HUES48 (cell line): ENCODE data around the gene RABL6.
"Not testable (repeated sequence)": the region's sequence is repeated elsewhere in the genome, so short reads cannot be mapped to it uniquely, and the experiment has no call there.

Experiments used
- H3K27ac ChIP-seq: one replicate; pipeline ENCODE4 v1.7.0; 2013; ENCODE audit warnings: low read depth, low read length, inconsistent platforms
- H3K27me3 ChIP-seq: 2 replicates; pipeline ENCODE4 v1.6.1; 2013; ENCODE audit warnings: mild to moderate bottlenecking, low read length; ENCODE audit not compliant: control insufficient read depth, insufficient read depth
- H3K36me3 ChIP-seq: 2 replicates; pipeline ENCODE4 v1.6.1; 2013; ENCODE audit warnings: low read length; ENCODE audit not compliant: control insufficient read depth, insufficient read depth
- H3K4me1 ChIP-seq: 2 replicates; pipeline ENCODE4 v1.6.1; 2013; ENCODE audit warnings: mild to moderate bottlenecking, low read length; ENCODE audit not compliant: control insufficient read depth, insufficient read depth
- H3K4me3 ChIP-seq: 2 replicates; pipeline ENCODE4 v1.5.1; 2013; ENCODE audit warnings: mild to moderate bottlenecking, low read depth, low read length
- H3K9ac ChIP-seq: 2 replicates; pipeline ENCODE4 v1.6.1; 2013; ENCODE audit warnings: mild to moderate bottlenecking, low read depth, low read length, moderate library complexity
- H3K9me3 ChIP-seq: 2 replicates; pipeline ENCODE4 v1.6.1; 2013; ENCODE audit warnings: low read length; ENCODE audit not compliant: control insufficient read depth, insufficient read depth

Gene RABL6

GRCh38 chr9:136798708-136799078 lies 9.1 kb upstream of the RABL6 start:
- no peaks in the 10 kb centered on the region for H3K9me3 ChIP-seq
- H3K9ac ChIP-seq: no peak overlapping the region
- no peak overlapping the region for H3K4me3 ChIP-seq
- peaks cover 21% of the 10 kb centered on the region for H3K27me3 ChIP-seq
- peaks cover 2% of the 10 kb centered on the region; the same call in 1 of the 2 replicates for H3K36me3 ChIP-seq
- H3K27ac ChIP-seq: no peak overlapping the region
- H3K4me1 ChIP-seq: peaks cover 3% of the 10 kb centered on the region; the same call in 1 of the 2 replicates

DNA sequence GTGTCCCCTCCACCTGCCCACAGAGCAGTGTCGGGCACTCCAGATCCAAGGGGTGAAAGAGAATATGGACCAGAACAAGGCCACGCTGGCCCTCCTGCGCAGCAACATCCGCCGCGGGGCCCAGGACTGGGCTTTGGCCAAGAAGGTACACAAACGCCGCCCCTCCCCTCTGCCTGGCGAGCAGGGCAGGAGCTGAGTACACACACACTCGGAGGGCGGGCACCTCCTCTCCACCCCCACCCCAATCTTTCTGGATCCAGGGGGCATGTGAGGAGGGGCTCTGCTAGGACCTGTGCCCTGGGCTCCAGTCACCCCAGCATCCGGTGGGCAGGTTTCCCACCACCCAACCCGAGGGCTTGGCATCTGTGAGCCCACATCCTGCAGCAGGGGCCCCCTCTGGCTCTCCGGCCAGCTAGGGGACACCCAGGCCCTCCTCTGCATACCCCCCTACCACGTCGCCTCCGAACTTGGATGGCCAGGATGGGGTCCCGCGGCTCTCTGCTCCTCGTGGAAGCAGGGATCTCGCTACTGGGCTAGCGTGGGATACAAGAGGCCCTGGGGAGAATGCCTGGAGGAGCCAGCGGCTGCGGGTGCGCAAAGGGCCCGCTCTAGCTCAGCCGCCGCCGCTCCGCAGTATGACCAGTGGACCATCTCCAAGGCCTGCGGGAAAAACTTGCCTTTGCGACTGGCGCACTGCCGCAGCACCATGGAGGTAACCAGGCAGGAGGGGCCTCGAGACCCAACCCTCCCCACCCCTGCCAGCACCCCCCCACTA lies 8.5 kb upstream of the RABL6 start:
- Histone ChIP-seq H3K4me1 (peaks cover 3% of the 10 kb centered on the region; the same call in 1 of the 2 replicates), H3K36me3 (no peaks in the 10 kb centered on the region), H3K27me3 (peaks cover 21% of the 10 kb centered on the region), H3K9me3 (no peaks in the 10 kb centered on the region), H3K4me3 (peak overlapping the region; percentile 72), H3K9ac (no peak overlapping the region; the same call in 1 of the 2 replicates), H3K27ac (peak overlapping the region; percentile 27)

DNA sequence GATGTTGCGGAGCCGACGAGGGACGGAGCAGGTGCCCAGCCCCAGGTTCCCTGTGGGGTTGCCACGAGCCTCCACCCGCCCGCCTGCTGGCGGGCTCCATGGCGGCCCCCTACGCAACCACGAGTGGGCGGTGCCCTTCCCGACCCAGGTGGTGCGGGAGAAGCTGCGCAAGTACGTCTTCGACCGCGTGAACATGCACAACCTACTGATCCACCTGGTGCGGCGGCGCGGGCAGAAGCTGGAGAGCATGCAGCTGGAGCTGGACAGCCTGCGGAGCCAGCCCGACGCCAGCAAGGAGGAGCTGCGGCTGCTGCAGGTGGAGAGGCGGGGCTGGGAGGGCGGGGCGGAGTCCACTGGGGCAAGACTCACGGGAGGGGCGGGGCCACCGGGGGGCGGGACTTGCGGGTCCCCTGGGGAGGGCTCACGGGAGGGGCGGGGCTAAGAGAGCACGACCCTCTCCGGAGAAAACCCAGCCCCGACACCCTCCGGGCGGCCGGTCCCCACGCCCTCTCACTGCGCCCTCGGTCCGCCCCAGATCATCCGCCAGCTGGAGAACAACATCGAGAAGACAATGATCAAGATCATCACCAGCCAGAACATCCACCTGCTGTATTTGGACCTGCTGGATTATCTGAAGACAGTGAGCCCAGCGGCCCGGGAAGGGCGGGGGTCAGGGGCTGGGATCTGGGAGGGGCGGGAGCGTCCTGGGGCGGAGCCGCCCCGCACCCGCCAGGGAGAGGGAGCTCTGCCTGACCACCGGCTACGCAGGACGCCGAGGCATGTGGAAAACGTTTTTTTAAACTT lies 7.7 kb upstream of the RABL6 start:
- peak overlapping the region; percentile 70 for H3K27ac ChIP-seq
- H3K4me3 ChIP-seq: peak overlapping the region; percentile 84
- peaks cover 21% of the 10 kb centered on the region for H3K27me3 ChIP-seq
- H3K9me3 ChIP-seq: no peaks in the 10 kb centered on the region
- peaks cover 3% of the 10 kb centered on the region; the same call in 1 of the 2 replicates for H3K4me1 ChIP-seq
- H3K9ac ChIP-seq: no peak overlapping the region; the same call in 1 of the 2 replicates
- no peaks in the 10 kb centered on the region for H3K36me3 ChIP-seq

GRCh38 chr9:136802321-136802720 lies 5.4 kb upstream of the RABL6 start:
- H3K4me3 ChIP-seq: no peak overlapping the region
- no peak overlapping the region for H3K9ac ChIP-seq
- H3K27ac ChIP-seq: no peak overlapping the region
- H3K36me3 ChIP-seq: 0 out of 2 replicates have a peak, but pooled peaks cover 6% of the 10 kb centered on the region
- 0 out of 2 replicates have a peak, but pooled peaks cover 3% of the 10 kb centered on the region for H3K4me1 ChIP-seq
- H3K27me3 ChIP-seq: peaks cover 21% of the 10 kb centered on the region
- H3K9me3 ChIP-seq: no peaks in the 10 kb centered on the region

- H3K4me1 ChIP-seq, H3K9me3 ChIP-seq, H3K27ac ChIP-seq, H3K36me3 ChIP-seq, H3K9ac ChIP-seq, H3K4me3 ChIP-seq: not testable (repeated sequence)
- H3K27me3 ChIP-seq: peaks cover 21% of the 10 kb centered on the region
These were observed 4.7 kb upstream of the RABL6 start for GRCh38 chr9:136803009-136803550.

DNA sequence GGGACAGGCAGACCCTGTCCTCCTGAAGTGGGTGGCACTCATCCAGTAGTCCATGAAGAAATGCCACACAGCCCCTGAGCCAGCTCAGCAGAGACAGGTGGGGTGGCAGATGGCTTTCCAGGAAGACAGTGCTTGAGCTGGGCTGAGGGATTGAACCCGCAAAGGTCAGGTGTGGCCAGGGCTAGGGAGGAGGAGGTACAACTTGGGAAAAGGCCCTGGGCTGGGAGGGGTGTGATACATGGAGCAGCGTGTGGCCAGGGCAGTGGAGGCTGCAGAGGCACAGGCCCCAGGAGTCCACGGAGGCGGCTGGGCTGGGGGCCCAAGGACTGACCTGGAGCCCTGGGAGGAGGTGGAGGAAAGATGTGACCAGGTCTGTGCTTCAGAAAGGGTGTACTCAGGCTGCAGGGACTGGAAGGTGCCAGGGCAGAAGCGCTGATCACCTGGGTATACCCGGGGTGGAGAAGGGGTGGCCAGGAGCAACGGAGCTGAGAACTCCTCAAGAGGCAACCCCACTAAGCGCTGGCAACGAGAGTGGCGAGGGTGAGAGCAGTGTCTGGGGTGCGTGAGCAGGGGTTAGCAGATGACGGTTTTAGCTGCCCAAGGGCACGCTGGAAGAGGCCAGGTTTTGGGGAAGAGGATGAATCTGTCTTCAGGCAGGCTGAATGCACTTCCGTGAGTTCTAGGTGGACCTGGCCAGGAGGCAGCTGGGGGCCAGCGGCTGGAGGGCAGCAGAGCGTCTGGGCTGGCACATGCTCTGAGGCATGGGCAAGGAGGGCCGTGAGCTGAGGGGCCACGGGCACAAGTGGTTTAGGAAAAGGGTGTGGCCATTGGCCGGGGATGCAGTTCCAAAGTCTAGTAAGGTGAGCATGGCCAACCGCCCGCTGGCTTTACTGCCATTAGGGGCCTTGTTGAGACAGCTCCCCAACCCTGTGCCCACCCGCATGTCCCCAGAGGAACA lies 3.9 kb upstream of the RABL6 start:
- Histone ChIP-seq H3K4me3 (no peak overlapping the region), H3K36me3 (0 out of 2 replicates have a peak, but pooled peaks cover 6% of the 10 kb centered on the region), H3K9me3 (no peaks in the 10 kb centered on the region), H3K4me1 (0 out of 2 replicates have a peak, but pooled peaks cover 3% of the 10 kb centered on the region), H3K9ac (no peak overlapping the region), H3K27ac (no peak overlapping the region), H3K27me3 (peaks cover 16% of the 10 kb centered on the region)

DNA sequence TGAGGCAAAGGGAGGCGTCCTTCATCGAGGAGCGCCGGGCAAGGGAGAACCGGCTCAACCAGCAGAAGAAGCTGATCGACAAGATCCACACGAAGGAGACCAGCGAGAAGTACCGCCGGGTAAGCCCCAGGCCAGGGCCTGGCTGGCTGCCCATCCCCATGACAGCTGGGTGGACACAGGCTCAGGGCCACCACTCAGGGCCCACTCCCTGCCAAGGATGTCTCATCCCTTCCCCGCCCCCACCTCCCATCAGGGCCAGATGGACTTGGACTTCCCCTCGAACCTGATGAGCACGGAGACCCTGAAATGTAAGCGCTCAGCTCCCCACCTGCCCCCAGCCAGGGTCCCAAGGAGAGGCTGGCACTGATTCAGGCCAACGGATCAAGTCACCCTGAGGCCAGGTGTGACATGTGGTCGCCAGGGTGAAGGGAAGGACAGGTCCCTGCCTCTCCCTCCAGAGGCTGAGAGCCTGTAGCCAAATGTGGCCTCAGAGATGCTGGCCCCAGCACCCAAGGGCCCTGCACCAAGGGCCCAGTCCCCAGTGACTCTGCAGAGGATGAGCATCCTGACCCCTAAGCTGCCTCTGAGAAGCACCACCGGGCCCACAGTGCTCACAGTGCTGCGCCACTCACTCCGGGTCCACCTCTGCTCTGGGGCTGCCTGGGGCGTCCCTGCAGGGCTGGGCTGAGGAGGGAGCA lies 3.1 kb upstream of the RABL6 start:
- Histone ChIP-seq H3K4me3 (no peak overlapping the region), H3K36me3 (peaks cover 8% of the 10 kb centered on the region), H3K27ac (no peak overlapping the region), H3K27me3 (peaks cover 8% of the 10 kb centered on the region), H3K9ac (no peak overlapping the region), H3K4me1 (peaks cover 6% of the 10 kb centered on the region; the same call in 1 of the 2 replicates), H3K9me3 (no peaks in the 10 kb centered on the region)

GRCh38 chr9:136805207-136805740 lies 2.5 kb upstream of the RABL6 start:
- Histone ChIP-seq H3K9me3 (no peaks in the 10 kb centered on the region), H3K9ac (no peak overlapping the region), H3K27me3 (peaks cover 6% of the 10 kb centered on the region; the same call in 1 of the 2 replicates), H3K27ac (no peak overlapping the region), H3K4me3 (no peak overlapping the region), H3K36me3 (peaks cover 14% of the 10 kb centered on the region), H3K4me1 (peaks cover 12% of the 10 kb centered on the region; the same call in 1 of the 2 replicates)

GRCh38 chr9:136806067-136806466 lies 1.7 kb upstream of the RABL6 start:
- Histone ChIP-seq H3K4me3 (no peak overlapping the region), H3K9ac (no peak overlapping the region), H3K27ac (no peak overlapping the region), H3K4me1 (peaks cover 12% of the 10 kb centered on the region; the same call in 1 of the 2 replicates), H3K9me3 (no peaks in the 10 kb centered on the region), H3K27me3 (peaks cover 6% of the 10 kb centered on the region; the same call in 1 of the 2 replicates), H3K36me3 (peaks cover 17% of the 10 kb centered on the region)
